Effector CD4-positive, alpha-beta T cell (primary cell): ENCODE measurements around the gene TFPT.
"Not testable (repeated sequence)": the region's sequence is repeated elsewhere in the genome, so short reads cannot be mapped to it uniquely, and the experiment has no call there.

ENCODE experiments used
- DNase-seq: peaks from one replicate; pipeline ENCODE4 v3.0.0-alpha.2; 2020

Gene TFPT

DNA sequence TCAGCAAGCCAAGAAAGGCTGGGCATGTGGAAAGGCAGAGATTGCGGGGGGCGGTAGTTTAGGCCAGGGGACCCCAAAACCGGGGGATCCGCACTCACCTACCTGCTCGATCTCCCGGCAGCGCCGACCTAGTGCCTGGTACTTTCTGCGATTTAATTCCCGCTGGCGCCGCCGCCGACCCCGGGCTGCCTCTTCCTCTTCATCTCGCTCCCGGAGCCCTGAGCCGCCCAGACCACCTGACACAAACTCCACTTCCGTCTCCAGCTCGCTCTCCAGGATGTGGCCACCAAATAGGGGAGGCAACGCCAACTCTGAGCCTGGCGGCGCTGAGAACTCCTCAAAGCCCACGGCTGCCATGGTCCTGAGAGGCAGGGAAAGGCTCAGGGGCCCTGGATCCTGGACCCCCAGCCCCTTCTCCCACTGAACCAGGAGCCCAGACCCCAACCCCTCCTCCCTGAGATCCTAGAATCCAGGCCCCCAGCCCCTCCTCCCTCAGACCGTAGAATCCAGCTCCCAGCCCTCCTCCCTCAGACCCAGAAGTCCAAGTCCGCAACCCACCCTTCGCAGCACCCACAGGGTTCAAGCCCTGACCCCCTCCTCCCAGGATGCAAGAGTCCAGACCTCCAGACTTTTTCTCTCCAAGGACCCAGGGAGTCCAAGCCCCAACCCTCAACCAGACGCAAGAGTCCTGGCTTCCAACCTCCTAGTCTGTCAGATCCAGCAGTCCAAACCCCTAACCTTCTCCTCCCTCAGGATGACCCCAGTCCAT, 933 bp downstream of the TFPT start:
- DNase-seq = peak; percentile 41

DNA sequence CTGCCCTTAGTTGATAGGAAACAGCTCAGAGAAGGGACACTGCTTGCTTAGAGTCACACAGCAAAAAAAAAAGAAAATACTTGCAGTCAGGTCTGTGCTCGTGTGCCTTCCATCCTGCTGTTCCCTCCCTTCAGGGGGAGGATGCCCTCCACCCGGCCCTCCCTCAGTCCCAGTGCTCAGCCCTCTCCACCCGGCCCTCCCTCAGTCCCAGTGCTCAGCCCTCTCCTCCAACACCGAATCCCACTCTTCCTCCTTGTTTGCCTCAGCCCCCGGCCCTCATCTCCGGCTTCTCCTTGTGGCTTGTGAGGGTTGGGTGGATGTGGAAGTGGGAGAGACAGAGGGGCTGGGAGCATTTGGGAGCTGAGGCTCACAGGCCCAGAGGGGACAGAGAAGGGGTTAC, 5.8 kb downstream of the TFPT start:
- DNase-seq = no peak

DNA sequence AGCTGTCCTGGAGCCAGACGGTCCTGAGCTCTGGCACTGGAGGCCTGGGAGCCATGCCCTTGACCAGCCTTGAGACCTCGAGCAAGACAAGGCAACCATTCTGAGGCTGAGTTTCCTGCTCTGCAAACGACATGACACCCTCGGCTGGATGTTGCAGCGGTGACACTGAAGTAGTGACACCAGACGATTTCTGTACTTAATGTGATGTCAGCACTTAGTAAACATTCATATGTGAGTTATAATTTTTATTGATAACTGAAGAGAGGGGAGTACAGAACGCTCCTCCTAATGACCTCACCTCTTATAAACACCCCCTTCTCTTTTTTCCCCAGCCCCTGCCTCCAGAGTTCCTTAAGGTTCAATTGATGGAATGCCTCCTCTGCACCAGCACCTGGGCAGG, 7.0 kb downstream of the TFPT start:
- DNase-seq = no peak

DNA sequence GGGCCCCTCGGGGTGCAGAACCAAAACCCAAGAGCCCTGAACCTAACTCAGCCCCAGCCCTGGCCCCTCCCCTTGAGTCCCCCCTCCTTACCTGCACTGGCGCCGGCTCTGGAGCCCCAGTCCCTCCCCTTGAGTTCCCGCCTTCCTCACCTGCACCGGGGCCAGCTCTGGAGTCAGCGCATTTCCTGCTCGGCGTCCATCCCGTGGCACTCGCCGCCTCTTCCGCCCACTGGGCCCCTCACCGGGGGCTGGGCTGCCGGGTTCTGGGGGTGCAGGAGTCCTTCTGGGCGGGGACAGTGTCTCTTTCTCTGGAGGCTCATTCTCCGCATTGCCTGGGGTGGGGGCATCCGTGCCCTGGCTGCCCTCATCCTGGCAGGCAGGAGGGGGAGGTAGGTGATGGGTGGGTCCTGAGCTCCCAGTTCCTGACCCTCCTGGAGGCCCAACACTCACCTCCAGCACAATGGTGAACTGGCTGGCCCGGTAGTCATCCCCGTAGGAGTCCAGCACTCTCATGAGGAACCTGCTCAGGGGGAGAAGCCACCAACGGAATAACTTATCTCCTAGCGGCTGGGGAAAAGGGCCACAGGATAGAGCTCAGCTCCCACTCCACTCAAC, 7.5 kb downstream of the TFPT start:
- no peak for DNase-seq

DNA sequence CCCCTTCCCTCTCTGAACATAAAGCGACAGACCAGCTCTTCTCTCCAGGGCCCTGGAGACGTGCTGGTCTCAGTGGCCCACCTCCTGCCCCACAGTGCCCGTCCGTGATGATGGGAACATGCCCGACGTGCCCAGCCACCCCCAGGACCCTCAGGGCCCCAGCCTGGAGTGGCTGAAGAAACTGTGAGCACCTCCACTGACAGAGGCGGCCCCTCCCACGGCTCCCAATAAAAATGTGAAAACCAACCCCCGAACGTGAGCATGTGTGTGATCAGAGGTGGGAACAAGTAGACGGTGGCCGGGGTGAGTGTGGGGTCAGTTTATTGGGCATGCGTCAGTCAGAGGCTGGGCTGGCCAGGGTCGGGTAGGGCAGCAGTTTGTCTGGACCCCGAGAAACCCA, 8.7 kb downstream of the TFPT start:
- no peak for DNase-seq

DNA sequence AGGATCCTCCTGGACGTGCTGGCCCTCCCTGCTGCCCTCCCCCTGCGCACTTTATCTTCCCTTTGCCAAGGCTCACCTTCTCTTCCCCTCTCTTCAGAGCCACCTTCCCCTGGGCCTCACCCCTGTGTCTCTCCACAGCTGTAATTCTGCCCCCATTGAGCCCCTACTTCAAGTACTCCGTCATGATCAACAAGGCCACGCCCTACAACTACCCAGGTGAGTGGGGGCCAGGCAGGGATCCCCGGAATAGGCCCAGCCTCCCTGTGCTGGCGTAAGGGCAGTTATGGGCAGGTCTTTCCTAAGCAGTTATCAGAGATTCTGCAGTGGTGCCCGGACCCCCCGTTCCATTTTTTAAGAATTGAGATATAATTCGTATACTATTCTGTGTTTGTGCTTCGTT, 9.7 kb downstream of the TFPT start:
- DNase-seq = no peak

DNA sequence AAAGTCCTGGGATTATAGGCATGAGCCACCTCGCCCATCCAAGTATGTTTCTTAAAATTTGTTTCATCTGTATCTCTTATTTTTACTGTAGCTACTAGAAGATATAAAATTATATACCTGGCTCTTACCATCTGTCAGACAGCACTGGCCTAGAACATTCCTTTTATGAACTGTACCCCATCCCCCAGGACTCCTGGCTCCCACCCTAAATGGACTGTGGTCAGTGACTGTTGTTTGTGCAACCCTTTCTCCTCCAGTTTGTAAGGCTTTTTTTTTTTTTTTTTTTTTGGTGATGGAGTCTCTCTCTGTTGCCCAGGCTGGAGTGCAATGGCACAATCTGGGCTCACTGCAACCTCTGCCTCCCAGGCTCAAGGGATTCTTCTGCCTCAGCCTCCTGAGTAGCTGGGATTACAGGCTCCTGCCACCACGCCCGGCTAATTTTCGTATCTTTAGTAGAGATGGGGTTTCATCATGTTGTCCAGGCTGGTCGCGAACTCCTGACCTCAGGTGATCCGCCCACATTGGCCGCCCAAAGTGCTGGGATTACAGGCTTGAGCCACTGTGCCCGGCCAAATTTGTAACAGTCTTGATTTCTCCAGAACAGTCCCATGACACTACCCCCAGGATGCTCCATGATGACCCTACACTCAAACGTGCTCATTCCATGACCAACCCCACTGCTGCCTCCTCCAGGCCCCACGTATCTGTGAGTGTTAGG, 10.3 kb downstream of the TFPT start:
- no peak for DNase-seq

DNA sequence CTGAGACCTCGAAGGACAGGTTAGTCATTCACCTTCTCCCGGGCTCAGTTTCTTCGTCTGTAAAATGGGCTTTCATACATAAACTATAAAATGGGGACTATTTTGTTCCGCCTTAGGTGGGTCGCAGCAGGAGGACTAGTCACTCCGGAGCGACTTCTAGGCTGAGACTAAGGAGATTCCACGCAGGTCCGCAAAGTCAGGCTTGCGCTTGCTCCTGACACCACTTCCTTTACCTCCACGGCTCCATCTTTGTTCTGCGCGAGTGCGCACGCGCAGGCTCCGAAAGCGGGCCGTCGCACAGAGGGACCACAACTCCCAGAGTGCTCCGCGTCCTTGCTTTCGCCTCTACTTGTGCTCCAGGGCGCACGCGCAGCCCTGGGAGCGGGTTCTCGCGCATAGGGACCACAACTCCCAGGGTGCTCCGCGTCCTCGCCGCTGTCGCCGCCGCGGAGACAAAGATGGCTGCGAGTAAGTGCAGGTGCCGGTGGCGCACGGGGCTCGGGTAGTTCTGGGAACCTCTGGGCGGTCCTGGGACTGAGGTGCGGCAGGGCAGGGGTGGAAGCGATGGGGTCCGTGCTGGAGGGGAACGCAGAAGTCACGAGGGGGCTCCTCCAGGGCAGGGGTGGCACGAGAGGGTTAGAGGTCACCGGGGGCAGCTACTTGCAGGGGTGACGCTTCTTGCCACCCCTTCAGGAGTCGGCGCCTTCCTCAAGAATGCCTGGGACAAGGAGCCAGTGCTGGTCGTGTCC, 12.9 kb downstream of the TFPT start, which contains the start of gene NDUFA3:
Gene NDUFA3 (plus strand): TSS at position 435 of the 749 bp plus-strand sequence. CDS start 24 bp downstream, at position 459.
- DNase-seq = peak; percentile 98

DNA sequence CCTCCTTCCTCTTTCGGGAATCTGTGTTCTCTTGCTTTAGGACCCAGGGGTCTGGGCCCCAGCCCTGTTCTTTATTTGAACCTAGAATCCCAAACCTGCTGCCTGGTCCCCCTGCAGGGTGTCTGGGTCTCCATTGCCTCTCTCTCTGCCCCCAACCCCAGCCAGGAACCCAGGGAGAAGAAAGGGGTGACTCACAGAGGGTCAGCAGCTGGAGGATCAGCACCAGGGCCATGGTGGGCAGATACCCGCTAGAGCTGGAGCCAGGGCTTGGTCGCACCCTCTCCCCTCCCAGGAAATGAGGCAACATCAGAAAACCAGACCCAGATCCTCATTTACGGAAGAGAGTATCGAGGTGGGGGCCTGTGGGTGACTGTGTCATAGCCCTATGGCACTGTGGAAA, 14.9 kb downstream of the TFPT start, which contains the start of gene OSCAR:
Gene OSCAR (minus strand): TSS at position 243 of the 400 bp plus-strand sequence. CDS start 11 bp downstream, at position 232.
- no peak for DNase-seq

DNA sequence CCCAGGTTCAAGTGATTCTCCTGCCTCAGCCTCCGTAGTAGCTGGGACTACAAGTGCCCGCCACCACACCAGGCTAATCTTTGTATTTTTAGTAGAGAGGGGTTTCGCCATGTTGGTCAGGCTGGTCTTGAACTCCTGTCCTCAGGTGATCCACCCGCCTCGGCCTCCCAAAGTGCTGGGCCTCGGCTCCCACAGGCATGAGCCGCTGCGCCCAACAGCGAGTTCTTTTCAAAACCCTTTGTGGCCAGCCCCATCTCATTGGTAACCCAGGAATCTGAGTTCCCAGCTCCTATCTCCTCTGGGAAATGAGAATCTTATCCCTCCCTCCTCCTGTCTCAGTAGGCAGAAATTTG, 15.6 kb downstream of the TFPT start:
- DNase-seq = not testable (repeated sequence)

DNA sequence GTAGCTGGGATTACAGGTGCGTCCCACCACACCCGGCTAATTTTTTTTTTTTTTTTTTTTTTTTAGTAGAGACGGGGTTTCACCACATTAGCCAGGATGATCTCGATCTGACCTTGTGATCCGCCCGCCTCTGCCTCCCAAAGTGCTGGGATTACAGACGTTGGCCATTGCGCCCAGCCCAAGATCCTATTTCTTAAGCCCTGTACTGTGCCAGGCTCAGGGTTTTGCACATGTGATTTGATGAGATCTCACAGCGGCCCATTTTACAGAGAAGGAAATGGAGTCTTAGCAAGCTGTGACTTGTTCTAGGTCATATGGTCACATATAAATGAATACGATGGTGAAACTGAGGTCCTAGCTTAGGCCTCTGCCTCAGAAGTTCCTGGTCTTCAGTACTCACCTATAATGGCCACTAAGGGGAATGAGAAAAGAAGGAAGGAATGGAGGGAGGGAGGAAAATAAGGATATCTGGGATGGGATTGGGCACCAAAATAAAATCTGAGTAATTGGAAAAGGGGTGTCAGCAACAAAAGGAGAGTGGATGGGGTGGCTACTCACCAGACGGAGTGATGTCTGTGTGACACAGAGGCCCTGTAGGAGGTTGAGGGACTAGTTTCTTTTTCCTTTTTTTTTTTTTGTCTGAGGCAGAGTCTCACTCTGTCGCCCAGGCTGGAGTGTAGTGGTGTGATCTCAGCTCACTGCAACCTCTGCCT, 16.1 kb downstream of the TFPT start:
- DNase-seq = no peak

DNA sequence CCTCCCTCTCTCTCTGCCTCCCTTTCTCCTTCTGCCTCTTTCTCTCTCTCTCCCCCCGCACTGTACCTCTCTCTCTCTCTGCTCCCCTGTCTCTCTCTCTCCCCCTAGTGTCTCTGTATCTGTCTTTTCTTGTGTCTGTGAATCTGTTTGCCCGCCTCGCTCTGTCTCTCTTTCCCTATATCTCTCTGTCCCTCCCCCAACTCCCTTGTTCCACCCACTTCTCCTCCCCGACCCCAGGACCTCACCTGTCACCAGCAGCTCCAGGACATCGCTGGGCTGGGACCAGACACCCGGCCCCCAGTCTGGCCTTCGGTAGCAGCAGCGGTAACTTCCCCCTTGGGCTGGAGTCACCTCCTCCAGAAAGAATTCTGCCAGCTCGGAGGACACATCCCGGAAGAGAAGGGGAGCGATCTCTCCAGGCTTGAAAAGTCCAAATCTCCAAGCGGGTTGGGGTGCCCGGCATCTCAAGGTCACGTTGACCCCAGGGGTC, 18.8 kb downstream of the TFPT start:
- DNase-seq = no peak

DNA sequence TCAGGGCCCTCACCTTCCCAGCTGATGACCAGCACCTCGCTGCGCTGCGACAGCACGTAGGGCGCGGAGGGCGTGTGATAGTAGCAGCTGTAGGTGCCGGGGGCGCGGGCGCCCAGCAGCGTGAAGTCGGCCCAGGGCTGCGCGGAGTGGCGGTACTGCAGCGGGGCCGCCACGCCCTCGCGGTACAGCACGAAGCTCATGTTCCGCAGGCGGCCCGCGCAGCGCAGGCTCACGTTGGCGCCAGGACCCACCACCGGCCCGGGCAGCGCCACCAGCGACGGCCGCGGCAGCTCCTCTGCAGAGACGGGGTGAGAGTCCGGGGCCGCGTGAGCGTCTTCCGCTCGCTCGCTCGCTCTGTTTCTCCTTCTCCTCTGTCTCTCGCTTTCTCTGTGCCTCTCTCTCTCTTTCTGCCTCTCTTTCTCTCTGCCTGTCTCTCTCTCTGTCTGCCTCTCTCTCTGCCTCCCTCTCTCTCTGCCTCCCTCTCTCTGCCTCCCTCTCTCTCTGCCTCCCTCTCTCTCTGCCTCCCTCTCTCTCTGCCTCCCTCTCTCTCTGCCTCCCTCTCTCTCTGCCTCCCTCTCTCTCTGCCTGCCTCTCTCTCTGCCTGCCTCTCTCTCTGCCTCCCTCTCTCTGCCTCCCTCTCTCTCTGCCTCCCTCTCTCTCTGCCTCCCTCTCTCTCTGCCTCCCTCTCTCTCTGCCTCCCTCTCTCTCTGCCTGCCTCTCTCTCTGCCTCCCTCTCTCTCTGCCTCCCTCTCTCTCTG, 19.4 kb downstream of the TFPT start:
- DNase-seq = peak; percentile 35

DNA sequence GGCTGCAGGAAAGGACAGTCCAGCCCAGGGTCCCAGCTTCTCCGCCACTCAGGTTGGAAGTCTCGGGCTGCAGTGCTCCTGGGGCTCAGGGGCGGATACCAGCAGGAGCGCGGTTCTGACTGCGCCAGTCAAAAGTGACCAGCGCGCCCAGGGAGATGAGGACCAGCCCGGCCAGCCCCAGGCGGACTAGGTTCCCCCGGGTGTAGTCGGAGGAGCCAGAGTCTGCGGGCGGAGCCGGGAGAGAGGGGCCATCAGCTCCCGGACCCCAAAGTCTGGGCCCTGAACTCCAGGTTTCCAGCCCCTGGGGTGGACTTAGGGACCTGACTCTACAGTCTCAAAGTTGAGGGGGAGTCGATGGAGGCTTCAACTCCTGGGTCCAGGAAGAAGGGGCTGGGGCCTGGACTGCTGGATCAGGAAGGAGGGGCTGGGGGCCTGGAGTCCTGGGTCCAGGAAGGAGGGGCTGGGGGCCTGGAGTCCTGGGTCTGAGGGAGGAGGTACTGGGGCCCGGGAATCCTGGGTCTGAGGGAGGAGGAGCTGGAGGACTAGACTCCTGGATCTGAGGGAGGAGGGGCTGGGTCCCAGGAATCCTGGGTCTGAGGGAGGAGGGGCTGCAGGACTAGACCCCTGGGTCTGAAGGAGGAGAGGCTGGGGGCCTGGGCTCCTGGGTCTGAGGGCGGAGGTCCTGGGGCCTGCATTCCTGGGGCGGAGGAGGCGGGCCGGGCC, 20.2 kb downstream of the TFPT start:
- DNase-seq = no peak

DNA sequence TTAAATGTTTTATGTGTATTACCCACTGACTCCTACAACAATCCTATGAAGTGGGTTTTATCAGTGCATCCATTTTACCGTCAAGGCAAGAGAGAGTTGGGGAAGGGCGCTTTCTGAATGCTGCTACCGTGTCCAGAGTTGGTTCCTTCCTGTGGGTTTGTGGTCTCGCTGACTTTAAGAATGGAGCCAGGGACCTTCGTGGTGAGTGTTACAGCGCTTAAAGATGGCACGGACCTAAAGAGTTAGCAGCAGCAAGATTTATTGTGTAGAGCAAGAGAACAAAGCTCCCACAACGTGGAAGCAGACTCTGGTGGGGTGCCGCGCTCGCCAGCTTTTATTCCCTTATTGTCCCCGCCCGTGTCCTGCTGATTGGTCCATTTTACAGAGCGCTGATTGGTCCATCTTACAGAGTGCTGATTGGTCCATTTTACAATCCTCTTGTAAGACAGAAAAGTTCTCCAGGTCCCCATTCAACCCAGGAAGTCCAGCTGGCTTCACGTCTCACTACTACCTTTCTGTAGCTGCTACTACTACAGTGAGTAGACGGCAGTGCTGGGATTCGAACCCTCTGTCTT, 20.9 kb downstream of the TFPT start:
- no peak for DNase-seq

DNA sequence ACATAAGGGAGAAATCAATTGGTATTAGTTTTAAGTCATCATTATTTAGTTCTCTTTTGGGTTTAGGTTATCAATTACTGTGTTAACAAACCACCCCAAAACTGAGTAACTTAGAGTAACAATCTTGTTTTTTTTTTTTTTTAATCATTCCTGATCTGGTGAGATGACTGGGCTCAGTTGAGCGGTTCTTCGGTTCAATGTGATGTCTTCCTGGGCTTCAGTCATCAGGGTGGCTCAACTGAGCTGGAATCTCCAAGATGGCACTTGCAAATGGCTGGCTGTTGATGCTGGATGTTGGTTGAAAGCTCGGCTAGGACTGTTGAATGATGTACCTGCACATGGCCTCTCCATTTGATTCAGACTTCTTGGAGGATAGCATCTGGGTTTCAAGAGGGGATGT, 31.0 kb downstream of the TFPT start:
- no peak for DNase-seq

DNA sequence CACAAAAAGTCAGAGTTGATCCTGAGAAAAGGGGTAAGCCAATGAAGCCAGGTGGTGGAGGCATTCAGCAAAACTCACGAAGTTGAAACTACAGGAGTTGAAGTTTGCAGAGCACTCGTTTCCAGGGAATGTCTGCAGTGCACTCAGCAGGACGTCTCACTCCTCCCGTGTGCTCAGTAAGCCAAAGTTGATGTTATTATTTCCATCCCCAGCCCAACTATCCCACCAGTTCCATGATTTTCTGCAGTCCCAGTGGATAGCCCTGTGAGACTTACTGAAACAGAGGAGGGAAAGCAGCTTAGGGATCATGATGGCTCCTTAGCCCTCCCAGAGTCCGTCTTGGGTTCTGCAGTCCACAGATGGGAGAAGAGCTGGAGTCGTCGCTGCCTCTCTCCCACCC, 34.4 kb downstream of the TFPT start, which contains the start of gene TARM1:
Gene TARM1 (minus strand): TSS at position 334 of the 400 bp plus-strand sequence. CDS start 25 bp downstream, at position 309.
- no peak for DNase-seq

DNA sequence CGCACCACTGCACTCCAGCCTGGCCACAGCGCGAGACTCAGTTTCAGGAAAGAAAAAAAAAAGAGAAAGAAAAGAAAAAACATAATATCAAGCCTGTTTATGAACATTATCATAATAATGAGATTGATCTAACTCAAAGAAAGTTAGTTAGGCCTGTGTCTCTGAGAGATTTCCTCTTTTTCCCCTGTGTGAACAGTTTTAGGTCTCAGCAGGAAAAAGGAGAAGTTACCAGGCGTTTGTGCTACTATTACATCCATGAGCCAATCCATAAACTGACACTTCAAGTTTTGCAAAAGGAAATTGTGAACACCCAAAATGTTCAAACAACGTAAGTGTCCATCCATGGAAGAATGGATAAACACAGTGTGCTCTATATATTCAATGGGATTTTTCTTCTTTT, 38.1 kb downstream of the TFPT start:
- DNase-seq = no peak

DNA sequence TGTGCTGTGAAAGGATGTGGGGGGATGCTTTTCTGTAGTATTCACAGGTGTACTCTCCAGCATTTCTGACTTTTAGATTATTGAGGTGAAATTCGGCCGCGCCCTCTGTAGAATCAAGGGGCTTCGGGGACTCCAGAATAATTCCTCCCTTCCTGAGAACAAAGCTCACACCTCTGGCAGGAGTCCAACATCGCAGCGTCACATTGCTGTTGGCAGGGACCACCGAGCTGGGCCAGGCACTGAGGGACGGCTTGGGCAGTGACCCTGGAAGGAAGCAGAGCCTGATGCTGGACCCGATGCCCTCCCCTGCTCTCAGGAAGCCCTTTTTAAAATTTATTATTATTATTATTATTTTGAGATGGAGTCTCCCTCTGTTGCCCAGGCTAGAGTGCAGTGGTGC, 40.6 kb downstream of the TFPT start:
- no peak for DNase-seq

DNA sequence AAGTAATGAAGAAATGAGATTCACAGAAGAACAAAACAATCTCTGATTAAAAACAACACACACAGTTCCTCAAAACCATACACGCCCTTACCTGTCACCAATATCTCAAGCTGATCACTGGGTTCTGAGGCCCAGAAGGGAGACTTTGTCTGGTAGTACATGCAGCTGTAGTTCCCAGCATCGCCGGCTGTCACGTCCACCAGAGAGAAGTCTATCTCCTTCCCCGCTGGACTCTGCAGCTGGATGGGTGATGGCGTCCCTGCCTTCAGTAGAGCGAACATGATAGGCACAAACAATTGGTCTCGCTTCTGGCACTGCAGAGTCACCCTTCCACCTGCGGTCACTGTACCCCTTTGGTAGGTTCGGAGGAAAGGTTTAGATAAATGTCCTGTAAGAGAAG, 41.6 kb downstream of the TFPT start:
- no peak for DNase-seq
